Effector CD4-positive, alpha-beta T cell (primary cell): ENCODE measurements around the gene COL23A1.

Experiments used
- DNase-seq: peaks from one replicate; pipeline ENCODE4 v3.0.0-alpha.2; 2020

COL23A1 gene

DNA sequence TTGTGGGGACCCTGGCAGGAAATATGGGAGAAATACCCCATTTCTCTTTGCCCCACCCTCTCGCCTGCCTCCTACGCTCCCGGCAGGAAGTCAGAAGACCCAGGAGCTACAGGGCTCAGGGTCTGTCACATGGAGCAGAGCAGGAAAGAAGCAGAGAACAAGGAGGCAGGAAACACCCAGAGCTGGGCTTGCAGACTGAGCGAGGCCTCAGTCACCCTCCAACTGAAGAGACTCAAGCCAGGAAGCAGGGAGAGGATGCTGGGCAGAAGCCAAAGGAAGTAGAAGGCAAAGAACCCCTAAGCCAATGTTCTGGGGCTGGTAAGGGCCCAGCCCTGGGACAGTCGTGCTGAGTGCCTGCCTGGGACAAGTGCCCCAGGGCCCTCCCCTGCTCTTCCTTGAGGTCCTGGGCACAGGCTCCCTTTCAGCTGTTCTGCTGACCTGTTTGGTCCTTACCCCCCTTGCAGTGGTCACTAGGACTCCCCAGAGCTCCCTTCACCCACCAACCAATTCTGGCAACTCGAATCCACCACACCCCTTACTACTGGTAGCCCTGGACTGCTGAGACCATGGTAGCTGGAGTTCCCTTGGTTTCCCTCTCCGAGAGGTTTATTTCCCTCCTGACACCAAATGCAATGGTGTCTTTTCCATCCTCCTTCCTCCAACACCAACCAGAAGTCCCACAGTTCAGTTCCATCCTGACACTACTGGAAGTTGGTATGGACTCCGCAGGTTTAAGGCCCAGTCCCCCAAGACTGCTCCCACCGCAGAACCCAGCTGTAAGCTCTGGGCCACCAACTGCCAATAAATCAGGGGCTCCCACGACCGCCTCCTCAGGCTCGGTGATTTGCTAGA, 157.5 kb downstream of the COL23A1 start:
- DNase-seq: no peak

DNA sequence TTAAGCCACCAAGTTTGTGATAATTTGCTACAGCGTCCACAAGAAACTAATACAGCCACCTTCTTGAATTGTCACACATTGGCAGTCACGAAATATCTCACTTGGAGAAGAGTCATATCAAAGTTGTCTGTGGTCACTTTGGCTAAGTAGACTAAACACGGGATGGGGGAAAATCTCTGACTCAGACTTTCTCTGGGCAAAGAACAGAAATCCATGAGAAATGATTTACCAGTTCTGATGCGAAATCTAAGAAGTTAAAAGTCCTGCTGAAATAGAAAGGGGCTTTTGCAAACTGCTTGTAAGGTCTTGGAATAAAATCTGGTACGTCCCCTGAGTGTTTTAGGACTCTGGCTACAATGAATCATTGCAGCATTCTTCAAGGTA, 158.4 kb downstream of the COL23A1 start:
- DNase-seq: no peak

DNA sequence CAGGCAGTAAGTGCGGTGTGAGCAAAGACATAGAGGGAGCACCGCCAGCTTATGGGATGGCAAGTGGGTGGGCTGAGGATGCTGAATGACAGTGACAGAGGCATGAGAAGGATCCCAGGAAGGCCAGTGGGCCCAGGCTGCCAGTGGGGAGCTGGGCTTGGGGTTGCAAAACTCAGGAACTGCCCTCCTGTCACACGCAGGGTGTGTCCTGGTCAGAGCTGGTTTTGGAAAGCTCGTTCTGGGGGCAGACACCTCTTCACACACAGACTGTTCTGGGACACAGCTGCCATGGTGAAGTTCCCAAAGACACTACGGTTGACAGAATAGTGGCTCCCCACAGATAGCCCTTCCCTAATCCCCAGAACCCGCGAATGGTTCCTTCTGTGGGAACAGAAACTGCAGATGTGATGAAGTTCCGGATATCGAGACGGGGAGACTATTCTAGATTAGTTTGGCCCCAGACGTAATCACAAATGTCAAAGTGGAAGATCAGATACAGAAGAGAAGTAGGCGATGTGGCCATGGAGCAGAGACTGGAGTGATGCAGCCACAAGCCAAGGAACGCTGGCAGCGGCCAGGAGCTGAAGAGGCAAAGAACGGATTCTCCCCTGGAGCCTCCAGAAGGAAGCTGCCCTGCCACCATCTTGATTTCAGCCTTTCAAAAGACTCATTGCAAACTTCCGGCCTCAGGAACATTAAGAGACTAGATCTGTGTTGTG, 159.0 kb downstream of the COL23A1 start:
- no peak for DNase-seq

DNA sequence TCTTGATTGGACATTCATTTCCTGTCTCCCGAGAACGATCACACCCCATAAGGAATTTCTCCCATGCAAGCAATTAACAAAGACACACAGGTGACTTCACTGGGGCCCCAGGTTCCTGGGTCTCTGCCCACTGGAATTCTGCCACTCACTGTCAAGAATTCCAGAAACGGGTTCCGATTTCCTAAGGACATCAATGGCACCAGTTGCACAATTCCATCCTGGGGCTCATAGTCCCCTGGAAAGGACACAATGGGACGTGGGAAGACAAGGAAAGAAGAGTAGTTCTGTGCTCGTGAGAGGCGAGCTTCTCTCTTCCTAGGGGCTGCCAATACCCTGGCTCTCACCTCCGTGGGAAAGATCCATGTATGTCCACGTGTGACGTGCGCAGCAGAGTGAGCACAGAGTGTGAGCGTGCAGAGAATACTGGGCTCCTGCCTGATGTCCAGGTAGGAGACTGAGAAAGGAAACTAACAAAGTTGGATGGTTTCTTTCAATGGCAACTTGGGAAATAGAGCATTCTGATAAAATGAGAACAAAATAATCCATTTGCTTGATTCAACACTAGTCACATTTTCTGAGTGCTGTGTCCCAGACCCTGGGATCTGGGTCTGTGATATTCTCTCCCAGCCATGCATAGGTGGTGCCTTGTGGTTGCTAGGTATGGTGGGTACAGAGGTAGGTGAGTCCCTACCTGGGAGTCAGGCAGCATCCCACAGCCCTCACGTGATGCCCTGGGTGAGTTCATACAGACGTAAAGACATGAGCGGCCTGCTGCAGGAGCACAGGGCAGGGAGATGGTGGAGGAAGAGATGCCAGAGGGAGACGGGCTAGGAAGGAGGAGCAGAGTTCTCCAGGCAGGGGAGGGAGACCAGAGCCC, 159.8 kb downstream of the COL23A1 start:
- no peak for DNase-seq

DNA sequence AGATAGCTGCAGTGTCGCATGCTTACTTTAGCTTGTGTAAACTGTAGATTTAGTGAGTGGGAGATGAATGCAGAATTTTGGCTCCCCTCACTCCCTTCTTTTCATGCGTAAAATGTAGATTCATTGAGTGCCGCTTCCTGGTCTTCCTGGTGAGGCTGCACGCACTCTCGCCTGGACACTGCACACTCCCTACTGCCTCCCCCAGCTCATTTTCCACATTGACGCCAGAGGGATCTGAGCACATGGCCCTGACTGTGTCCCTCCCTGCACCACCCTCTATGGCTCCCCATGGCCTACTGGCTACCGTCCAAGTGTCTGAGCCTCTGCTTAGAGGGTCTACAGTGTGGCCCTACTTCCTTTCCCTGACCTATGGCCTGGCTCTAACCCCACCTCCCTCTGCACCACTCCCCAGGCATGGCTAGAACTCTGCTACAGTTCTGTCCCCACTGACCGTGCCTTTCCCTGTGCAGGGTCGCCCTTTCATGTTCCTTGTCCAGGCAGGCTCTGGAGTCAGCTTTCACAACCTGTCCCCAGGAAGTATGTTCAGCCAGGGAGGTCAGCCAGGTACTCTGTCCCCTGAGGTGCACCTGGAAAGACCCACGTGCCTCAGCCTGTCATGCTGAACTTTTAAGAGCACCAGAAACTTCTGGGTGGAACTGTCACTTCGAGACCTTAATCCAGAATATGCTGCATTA, 160.6 kb downstream of the COL23A1 start:
- no peak for DNase-seq

DNA sequence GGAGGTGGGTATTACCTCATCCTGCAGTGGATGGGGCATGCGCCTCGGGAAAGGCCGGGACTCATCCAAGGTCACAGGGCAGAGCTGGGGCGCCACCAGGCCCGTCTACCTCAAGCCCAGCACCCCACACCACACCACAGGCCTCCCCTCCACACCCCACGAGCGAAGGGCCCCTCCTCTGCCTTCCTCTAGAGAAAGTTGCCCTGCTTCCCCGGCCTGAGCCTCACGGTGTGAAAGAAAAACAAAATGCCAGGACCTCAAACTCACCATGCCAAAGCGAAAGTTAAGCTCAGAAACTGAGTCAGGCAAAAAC, 161.1 kb downstream of the COL23A1 start:
- DNase-seq: no peak

DNA sequence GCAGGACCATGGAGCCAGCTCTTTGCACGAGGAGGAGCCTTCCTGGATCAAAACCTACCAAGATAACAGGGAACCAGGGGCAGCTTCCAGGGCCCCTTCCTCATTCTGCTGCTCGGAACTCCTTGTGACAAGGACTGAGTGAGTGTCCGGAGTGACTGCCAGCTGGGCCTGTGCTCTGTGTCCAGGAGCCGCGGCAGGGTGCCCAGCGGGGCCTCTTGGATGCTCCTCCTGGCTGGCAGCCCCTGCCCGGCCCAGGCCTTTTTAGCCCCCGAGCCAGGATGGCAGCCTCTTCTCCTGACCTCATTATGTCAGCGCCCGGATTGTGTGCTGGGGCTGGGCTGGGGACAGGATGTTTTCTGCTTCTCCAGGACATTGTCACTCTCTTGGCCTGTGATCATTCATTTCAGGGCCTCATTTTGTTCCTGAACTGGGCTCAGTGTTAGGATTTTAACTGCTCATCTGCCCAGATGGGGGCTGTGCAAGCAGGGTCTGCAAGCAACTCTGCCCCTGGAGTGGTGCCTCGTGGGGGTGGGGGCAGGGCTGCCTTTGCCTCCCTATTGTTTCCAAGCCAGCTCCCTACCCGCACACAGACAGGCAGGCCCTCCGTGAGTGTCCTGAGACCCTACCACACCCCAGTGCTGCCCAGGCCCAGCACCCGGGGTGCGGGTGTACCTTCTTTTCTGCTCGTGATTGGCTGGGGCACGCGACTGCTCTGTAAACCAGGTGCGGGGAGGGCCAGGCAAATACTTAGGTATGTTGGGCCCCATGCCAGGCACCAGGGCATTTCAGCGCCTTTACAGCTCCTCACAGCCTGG, 161.6 kb downstream of the COL23A1 start:
- no peak for DNase-seq

DNA sequence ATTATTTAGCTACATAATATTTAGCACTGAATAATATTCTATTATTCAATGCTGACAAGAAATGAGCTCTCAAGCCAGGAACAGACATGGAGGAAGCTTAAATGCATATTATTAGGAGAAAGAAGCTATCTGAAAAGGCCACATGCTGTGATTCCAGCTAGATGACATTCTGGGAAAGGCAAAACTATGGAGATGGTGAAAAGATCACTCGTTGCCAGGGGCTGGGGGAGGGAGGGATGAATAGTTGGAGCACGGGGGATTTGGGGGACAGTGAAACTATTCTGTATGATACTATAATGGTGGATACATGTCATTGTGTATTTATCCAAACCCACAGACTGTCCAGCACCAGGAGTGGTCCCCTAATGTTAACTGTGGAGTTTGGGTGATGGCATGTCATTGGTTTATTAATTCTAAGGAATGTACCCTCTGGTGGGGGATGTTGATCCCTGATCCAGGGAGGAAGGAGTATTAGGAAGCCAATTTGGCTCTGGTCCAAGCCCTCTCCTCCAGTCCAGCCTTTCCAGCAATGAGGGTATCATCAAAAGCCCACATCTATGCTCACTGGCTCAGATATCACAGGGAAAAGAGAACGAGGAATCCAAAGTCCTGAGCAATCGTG, 162.5 kb downstream of the COL23A1 start:
- no peak for DNase-seq

DNA sequence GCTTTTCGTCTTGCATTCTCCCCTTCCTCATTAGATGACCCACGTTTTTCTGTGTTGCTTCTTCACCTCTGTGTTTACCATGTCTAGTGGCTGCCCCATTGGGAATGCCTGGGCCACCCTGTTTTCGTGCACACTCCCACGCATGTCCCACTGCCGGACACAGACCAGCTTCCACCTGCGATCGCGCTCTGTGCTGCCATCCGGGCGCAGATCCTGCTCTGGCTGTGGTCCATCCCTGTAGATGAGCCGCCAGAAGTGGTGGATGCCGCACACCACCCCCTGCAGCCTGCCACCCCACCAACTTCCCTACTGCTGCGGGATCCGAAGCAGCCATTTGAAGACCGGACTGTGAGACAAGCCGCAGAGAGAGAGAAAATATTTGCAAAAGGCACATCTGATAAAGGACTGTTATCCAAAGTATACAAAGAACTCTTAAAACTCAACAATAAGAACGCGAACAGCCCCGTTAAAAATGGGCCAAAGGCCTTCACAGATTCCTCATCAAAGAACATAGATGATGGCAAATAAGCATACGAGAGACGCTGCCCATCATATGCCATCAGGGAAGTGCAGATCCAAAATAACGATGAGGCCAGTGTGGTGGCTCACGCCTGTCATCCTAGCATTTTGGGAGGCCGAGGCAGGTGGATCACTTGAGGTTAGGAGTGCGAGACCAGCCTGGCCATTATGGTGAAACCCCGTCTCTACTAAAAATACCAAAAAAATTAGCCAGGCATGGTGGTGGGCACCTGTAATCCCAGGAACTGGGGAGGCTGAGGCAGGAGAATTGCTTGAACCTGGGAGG, 163.7 kb downstream of the COL23A1 start:
- DNase-seq: no peak

DNA sequence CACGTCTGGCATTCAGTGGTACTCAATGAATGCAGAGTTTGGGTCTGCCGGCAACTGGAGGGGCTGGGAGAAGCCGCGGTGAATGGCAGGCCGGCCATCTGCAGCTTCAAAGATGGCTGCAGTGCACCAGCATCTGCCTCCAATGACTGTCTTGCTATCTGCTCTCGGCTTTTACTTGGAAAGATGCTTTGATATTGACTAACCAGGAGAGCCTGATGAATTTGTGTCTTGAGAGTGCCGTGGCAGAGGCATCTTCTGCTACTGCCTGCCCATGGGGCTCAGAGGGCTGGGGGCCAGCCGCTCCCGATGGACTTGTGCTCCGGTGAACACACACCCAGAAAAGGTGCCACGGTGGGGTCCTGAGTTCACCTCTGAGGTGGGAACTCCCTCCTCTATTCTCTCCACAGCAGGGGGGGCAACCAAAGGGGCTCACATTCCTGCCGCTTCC, 164.5 kb downstream of the COL23A1 start:
- no peak for DNase-seq

DNA sequence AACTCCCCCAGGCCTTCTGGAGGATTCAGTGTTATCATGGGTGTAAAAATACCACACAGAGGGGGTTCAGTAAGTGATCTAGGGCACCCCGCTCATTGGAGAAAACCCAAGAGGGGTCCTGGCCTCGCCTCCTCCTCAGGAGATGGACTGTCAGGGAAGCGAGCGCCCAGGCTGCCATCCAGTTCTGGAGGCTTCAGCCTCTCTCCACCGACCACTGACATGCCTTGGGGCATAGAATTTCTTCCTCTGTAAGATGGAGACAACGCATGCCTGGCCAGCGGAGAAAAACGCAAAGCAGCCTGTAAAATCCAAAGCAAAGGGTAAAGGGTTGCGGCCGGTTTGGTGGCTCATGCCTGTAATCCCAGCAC, 165.4 kb downstream of the COL23A1 start:
- DNase-seq: no peak

DNA sequence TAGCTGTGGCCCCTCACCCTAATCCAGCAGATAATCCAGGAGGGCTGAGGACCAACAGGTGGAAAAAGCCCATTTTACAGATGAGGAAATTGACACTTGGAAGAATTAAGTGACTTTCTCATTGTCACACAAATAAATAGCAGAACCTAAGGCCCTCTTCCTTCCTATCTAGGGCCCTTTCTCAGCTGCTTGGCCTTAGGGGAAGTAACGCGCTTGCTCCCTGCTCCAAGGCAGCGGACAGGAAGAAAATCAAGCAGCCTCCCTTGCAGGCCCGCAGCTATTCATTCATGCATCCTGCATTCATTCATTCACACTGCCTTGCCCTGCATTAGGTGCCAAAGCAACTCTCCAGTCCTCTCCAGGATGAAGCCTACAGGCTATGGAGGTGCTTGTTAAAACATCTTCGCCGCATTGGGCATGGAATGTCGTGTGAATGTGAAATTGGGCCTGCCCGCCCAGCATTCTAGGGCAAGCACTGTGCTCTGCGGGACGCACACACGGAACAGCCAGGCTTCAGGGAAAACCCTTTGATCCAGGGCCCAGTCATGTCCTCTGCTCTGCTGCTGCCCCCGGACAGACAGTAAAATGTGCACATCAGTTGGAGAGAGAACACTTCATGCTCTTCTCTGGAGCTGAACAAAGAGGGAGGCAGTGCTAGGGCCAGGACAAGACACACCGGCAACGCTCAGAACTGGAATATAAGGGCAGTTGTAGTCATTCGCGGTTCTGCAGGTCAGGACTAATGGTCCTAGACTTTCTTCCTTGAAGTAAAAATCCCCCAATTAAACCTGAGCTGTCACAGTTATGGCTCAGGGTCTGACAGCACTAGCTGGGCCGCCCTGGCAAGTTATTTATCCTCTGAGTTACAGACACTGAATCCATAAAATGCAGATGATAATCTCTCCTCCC, 166.0 kb downstream of the COL23A1 start:
- DNase-seq: no peak

DNA sequence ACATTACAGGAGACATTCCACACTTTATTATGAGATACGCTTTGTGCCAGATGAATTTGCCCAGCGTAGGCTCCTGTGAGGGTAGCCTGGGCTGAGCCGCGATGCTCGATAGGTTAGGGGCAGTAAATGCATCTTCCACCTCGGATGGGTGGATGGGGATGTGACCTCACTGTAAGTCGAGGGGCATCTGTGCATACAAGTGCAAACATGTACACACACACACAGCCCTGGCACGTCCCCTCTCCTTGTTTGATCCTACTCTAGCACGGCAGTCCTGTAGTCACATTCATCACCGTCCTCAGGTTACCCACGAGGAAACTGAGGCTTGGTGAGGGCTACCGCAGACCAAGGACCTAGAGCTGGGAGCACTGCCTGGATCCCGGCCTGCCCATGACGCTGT, 166.8 kb downstream of the COL23A1 start:
- DNase-seq: no peak

DNA sequence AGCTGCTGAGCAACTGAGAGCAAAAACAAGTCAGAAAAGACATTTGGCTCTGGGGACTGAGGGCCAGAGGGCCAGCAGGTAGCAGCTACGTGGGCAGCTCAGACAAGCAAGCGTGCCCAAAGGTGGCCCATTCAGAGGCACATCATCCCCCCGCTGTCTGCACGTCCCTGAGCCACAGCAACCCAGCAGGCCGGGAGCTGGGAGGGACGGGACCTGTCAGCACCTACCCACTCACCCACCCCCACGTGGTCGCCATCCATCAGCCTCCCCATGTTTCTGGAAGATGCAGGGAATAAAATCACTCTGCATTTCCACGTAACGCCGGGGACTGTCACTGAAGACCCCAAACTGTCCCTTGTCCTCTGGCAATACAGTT, 167.8 kb downstream of the COL23A1 start:
- DNase-seq: no peak

DNA sequence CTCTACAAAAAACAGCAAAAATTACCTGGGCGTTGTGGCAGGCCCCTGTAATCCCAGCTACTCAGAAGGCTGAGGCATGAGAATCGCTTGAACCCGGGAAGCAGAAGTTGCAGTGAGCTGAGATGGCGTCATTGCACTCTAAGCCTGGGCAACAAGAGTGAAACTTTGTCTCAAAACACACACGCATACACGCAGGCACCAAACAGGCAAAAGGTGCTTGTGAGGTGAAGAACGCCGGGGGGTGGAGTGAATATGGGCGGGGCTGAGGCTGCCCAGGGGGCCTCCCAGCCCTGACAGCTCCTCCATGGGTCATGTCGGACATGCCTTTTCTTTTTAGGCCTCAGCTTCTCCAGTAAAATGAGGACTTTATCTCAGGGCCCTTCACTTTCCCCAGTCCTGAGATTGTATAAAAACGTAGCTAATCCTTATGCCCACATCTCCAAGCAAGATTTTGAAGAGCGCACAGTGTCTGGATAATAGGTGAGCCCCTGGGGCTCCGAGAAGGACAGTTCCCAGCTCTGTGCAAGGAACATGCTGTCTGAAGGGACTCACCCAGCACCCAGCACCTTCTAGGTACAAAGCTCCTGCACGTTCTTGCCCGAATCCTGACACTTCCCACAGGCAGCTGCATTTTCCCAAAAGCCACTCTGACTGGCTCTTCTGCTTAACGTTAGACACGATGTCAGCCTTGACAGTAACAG, 168.3 kb downstream of the COL23A1 start:
- no peak for DNase-seq

DNA sequence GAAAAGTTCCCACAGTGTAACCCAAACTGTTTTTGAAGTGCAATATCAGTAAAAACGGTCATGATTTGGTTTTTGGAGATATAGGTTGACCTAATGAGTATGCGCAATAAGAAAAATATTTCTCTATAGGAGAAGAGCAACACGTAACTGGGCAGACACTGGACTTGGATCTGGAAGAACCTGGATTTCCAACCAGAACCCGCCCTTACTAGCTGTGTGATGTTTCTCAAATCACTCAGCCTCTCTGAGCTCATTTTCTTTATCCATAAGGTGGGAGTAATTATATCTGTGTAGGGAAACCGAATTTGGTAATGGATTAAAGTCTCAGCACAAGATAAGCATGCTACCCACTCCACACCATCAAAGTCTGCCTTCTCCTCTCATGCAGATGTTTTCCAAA, 169.1 kb downstream of the COL23A1 start:
- no peak for DNase-seq

DNA sequence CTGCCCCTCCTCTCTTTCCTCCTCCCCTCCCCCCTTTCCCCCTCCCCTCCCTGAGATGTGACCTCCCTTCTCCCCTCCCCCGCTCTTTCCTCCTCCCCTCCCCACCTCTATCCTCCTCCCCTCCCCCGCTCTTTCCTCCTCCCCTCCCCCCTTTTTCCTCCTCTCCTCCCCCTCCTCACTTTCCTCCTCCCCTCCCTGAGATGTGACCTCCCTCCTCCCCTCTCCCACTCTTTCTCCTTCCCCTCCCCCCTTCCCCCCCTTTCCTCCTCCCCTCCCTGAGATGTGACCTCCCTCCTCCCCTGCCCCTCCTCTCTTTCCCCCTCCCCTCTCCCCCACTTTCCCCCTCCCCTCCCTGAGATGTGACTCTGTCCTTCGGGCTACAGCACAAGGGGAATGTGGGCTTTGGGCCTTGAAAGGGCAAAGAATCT, 169.8 kb downstream of the COL23A1 start:
- no peak for DNase-seq

DNA sequence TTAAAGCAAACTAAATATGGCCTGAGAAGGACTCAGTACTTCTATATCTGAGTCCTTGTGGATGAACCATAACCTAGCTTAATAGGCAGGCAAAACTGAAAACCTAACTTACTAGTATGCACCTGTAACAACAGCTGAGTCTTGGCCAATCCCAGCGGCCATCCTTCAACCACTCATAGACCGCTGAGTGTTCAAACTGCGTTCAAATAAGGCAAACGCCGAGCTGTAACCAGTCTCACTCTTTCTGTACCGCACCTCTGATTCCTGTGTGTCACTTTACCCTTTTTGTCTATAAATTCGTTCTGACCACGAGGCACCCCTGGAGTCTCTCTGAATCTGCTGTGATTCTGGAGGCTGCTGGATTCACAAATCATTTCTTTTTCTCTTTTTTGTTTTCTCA, 170.5 kb downstream of the COL23A1 start:
- DNase-seq: no peak

DNA sequence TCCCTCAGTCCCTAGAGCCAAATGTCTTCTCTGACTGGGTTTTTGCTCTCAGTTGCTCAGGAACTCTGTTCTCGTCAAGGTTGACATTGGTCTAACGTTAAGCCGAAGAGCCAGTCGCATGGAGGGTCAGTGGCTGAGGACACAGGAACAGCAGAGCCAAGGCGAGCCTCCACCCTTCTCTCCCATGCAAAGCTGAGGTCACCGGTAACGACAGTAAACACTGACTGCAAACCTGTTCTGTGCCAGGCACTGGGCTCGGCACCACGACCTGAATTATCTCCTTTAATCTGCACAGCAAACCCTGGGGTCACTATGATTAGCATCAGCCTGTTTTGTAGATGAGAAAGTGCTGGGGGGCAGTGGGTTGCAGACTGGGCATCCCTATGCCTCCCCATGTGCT, 171.0 kb downstream of the COL23A1 start:
- DNase-seq: no peak
